NCI-H748 treated with DMSO at 0.1 percent for 48 hours (cell line): ENCODE measurements around the gene SH3PXD2A.
"Not testable (repeated sequence)": the region's sequence is repeated elsewhere in the genome, so short reads cannot be mapped to it uniquely, and the experiment has no call there.

Experiments used
- DNase-seq: peaks from one replicate; lab custom pipeline; 2025; lab: John Stamatoyannopoulos, UW

SH3PXD2A gene

DNA sequence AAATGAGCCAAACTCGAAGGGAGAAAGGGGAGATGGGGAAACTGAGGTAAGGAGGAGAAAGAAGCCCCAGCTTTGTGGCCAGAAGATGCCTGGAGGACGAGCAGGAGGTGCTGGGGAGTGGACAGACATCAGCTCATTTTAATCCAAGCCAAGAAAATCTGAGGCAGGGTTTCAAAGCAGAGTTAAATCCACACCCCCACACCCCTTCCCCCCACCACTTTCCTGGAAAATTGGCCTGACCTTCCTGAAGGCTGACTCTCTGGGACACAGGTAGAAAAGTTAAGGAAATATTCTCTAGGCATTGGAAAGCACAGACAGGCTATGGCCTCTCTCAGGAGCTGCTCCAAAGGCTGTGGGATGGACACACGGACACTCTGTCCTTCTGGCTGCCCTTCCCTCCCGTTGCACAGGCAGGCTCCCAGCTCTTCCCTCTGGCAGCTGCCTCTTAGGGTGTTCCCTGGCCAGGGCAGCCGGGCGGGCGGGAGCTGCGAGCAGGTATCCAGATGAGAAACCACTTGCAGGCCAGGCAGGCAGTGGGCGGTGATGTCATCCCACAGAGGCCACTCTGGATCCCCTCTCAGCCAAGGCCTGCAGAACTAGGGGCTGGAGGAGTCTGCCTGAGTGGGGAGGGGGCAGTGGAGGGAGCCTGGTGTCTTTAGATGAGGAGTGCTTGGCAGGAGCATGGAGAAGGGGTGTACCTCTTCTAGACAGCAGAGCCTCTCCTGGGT lies 190.1 kb downstream of the SH3PXD2A start:
- no peak for DNase-seq

DNA sequence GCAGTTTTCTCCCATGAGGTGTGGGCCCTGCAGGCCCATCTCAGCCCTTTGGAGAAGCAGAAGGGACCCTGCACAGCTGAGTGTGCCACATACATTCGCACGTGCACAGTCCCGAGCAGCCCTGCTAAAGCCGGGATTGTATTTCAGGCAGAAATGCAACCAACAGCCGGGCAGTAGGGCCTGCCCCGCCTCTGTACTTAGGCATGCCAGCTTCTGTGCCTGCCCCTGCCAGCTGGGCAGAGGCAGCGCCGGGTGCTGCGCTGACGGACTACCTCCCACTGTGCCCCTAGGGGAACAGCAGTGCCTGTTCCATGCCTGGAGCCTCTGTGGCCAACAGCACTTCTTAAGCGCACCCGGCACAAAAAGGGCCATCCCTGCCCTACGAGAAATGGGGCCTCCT lies 191.6 kb downstream of the SH3PXD2A start:
- no peak for DNase-seq

DNA sequence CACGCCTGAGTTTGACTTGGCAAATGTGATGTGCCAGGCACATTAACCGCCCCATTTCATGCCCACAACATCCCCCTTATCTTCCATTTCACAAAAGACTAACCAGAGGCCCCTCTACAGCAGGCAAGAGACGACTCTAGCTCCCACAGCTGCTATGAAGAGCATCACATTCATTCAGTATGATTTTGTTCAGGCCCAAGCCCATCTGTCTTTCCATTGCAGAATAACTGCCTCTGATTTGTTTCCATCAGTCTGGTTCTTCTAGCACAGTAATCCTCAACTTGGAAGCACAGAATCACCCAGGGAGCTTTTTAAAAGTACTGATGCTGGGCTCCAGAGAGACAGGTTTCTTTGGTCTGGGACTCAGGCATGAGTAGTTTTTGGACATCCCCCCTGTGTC lies 192.1 kb downstream of the SH3PXD2A start:
- no peak for DNase-seq

- DNase-seq: not testable (repeated sequence)
Observed at GRCh38 chr10:103662704-103663103, 192.7 kb downstream of the SH3PXD2A start.

DNA sequence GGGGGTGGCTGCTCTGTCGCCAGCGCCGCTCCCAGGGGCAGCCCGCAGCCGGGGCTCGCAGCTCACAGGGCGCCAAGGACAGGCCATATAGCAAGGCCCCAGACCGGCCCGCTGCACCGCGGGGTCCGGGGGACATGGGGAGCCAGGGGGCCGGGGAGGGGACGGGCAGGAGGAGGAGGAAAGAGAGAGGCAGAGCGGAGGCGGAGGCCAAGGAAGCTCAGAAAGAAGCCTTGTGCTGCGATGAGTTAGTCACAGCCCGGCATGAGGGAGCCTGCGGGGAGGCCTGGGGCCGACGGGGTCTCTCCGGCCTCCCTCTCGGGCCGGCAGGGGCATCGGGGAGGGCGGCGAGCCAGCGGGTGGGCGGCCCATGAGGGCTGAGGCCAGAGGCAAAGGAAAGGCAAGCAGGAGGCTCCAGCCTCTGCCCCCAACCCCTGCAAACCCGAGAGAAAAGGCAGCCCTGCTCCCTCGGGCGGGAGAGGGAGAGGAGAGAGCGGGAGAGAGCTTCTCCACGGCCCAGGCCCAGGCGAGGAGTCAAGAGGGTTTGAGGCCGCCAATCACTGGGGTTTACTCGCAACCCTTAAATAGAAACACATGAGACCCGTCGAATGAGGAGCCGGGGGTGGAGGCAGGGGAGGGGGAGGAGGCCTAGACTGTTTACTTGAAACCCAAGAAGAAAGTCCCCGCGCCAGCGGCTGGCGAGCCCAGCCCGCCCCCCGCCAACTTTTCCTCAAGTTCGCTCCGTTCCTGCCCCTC lies 194.0 kb downstream of the SH3PXD2A start:
- no peak for DNase-seq

DNA sequence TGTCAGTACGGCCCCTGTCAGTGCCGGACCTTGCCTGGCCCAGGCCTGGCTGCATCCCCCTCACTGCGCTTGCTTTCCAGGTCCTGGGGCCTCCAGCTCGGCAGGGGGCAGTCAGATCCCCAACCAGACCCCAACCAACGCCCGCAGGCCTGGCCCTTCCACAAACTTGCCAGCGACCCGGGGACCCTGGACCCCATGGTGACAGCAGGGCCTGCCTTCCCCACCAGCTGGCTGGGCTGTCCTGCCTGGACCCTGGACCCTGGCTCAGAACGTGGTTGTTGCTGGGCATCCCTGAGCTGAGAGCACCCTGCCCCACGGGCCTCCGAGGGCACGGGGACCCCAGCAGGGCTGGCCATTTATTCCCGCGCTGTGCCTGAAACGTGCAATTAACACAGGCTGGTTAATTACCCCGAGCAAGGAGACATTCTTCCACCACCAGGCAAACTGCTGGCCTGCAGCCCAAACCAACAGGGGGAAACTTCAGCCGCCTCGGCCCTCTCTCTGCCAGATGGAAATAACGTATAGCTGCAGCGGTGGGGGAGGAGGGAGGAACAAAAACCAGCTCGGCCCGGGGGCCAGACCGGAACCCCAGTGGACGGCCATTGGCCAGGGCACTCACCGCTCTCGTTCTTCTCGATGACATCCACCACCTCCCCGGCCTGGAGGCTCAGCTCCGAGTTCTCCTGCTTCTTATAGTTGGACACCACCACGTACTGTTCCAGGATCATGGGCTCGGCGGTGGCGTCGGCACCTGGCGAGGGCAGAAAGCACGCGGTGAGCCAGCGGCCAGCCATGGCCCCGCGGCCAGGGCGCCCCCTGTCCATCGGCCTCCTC lies 194.8 kb downstream of the SH3PXD2A start:
- no peak for DNase-seq

- no peak for DNase-seq
Observed at GRCh38 chr10:103659674-103660363, 195.6 kb downstream of the SH3PXD2A start.

GRCh38 chr10:103658049-103658577 lies 197.3 kb downstream of the SH3PXD2A start:
- DNase-seq: no peak

DNA sequence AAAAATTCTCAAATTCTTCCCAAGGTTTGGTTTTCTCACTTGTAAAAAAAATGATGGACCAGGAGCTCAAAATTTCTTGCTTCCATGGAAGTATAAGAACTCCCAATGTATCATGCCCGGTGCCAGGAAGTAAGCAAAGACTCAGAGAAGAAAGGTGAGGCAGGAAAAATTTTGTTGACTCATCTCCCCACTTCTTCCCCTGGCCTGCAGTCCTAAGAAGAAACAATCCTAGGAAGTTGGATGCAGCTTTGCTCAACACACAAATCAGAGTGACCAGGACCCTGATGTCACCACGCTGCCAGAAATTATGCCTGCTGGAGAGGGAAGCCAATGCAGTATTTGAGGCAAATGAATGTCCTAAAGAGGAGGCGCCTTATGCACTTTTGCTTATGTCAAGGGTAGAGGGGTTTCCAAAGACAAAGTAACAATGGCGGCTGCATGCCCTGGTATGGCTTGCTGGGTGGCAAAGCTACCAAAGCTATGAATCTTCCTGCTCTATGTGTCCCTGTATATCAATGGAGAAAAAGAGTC lies 198.2 kb downstream of the SH3PXD2A start:
- DNase-seq: no peak

DNA sequence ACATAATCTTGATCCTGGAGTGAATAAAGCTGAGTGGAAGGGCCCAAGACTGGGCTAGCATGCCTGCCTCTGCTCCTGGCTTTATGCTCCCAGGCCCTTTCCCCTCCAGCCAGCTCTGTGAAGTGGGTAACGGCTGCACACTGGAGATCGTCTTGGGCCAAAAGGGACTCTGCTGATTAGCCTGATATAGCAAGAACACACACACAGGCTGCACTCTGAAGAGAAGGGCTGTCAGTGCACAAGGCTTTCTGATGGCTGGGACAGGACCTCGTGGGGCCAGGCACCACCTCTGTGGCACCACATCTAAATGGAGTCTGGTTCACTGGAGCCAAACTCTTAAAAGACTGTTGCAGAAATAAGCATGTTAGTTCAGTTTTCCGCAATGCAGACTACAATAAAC lies 200.5 kb downstream of the SH3PXD2A start:
- DNase-seq: no peak

- DNase-seq: peak; percentile 10
Observed at GRCh38 chr10:103653581-103654037, 201.8 kb downstream of the SH3PXD2A start.

GRCh38 chr10:103652599-103653281 lies 202.6 kb downstream of the SH3PXD2A start:
- no peak for DNase-seq

DNA sequence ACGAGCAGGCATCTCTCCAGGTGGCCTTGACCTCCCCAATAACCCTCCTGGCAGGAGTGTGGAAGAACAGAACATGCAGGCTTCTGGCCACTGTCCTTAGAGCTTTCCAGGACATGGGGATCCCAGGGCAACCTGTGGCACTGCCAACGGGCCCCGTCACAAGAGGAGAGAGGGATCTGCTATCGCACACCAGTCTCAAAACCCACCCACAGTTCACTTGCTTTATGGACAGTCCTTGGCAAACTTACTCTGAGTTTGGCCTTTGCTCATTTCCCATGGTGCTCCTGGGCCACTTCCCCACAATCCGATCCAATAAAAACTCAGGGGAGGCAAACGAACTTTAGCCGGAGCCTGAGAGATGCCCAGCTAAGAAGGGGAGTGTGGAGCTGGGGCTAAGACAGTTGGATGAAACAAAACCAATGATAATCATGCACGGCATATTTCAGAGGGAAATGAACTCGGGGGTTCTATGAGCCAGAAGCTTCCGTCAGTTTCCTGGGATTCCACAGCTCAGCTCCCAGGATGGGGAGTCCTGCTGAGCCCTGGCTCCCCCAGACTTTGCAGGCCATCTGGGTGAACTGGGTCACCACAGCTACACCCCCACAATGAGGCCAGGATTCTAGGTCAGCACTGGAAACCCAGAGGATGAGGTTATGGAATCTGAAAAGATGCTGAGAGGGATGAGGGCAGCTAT lies 203.4 kb downstream of the SH3PXD2A start:
- no peak for DNase-seq

GRCh38 chr10:103651333-103651732 lies 204.0 kb downstream of the SH3PXD2A start:
- DNase-seq: no peak

DNA sequence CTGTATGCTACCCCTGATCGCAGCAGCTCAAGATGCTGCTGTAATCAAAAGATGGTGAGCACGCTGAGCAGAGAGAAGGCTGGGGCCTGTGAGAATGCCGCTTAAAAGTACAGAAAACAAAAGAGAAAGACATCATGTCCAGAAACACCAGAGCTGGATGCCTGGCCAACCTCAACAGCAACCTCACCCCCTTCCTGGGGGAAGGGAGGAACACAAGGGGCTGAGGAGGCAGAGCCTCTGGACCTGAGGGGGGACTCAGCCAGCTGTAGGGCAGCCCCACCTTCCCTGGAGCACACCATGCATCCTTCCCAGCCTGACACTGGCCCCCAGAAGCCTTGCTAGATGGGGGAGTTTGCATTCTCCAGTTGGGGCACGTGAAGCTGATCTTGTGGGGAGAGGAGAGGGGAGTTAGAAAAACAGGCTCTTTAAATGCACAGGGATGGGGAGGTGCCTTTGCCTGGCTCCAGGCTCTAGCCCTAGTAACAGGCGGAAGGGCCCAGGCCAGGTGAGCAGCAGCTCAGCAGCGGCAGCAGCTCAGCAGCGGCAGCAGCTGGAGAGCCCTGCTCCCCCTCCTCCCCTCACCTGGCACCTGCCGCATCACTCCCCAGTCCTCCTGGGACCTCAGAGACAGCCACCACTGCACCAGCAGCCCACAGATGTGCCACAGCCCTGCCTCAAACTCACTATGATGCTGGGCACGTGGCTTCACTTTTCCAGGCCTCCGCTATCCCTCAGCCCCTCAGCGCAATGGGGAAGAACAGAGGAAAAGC lies 205.5 kb downstream of the SH3PXD2A start:
- DNase-seq: no peak

- no peak for DNase-seq
Observed at GRCh38 chr10:103648636-103649532, 206.5 kb downstream of the SH3PXD2A start.

- no peak for DNase-seq
Observed at GRCh38 chr10:103648251-103648635, 207.1 kb downstream of the SH3PXD2A start.

- no peak for DNase-seq
Observed at GRCh38 chr10:103646304-103646703, 209.1 kb downstream of the SH3PXD2A start.
